ENCODE data around the gene BTC. TPM values are rescaled to one million over a fixed set of nuclear protein-coding genes. Genes with fewer than 3 reads are reported as not detected.

BTC gene
- total RNA-seq, 1 experiment from 2014 or later: not detected

- no peak overlapping the region for H3K56ac ChIP-seq (ENCODE audit: insufficient read length, low read depth, low read length)
- TF ChIP-seq CTCF (conservative IDR thresholded peaks at IDR 0.05): no peak
- Mint-ChIP-seq H3K4me3 (no peak overlapping the region), H3K4me1 (no peaks in the 10 kb centered on the region), H3K36me3 (ENCODE audit: insufficient read depth in 1 of 3, low read depth in 3 of 3) (no peaks in the 10 kb centered on the region), H3K27me3 (ENCODE audit: low read depth) (no peaks in the 10 kb centered on the region), H3K27ac (no peak overlapping the region), H3K9me3 (no peaks in the 10 kb centered on the region)
- no CpG with 5 or more reads among the region's 2 CpGs for WGBS (ENCODE audit: extremely low coverage, insufficient read length, low lambda C conversion rate)
- no peak overlapping the region for H2BK5ac ChIP-seq (ENCODE audit: insufficient read length, low read length)
- H4K20me1 ChIP-seq (ENCODE audit: control insufficient read depth, insufficient read depth, insufficient read length): no peaks in the 10 kb centered on the region
- H3K79me1 ChIP-seq (ENCODE audit: insufficient read depth, low read depth, low read length, poor library complexity, severe bottlenecking): no peaks in the 10 kb centered on the region
- H3K27ac ChIP-seq (ENCODE audit: insufficient read length, low read depth, low read length): no peak overlapping the region
- H4K8ac ChIP-seq (replicated peaks; ENCODE audit: insufficient read length, low read depth, low read length): no peak overlapping the region
- H2BK12ac ChIP-seq (ENCODE audit: insufficient read length, low read depth, low read length): no peak overlapping the region
- no peak overlapping the region for H3K4ac ChIP-seq (ENCODE audit: low read depth, low read length)
- no peaks in the 10 kb centered on the region for H3K9me3 ChIP-seq (ENCODE audit: control insufficient read depth, low read depth, low read length)
- no peak overlapping the region; the same call in 1 of the 2 replicates for H3K14ac ChIP-seq (ENCODE audit: insufficient read depth, low read length)
- no peaks in the 10 kb centered on the region for H3K79me2 ChIP-seq (ENCODE audit: insufficient read depth, low read length)
- no peak for DNase-seq
- H3K4me1 ChIP-seq (ENCODE audit: insufficient read depth, low read length): no peaks in the 10 kb centered on the region
- H2AFZ ChIP-seq (ENCODE audit: low read length): no peak overlapping the region
- no peaks in the 10 kb centered on the region for H3K27me3 ChIP-seq (ENCODE audit: insufficient read depth, low read length)
- no peak overlapping the region for H3K4me2 ChIP-seq (ENCODE audit: insufficient read depth, insufficient read length, low read length)
- H4K91ac ChIP-seq (ENCODE audit: insufficient read length, low read depth, low read length): no peak overlapping the region
- no peak overlapping the region for H3K18ac ChIP-seq (ENCODE audit: insufficient read length, low read depth, low read length)
- no peak overlapping the region for H3K23ac ChIP-seq (ENCODE audit: insufficient read length, low read depth, low read length)
- H3K23me2 ChIP-seq (ENCODE audit: insufficient read length, low read depth, low read length, poor library complexity, severe bottlenecking): no peaks in the 10 kb centered on the region
- no peak overlapping the region for H4K5ac ChIP-seq (ENCODE audit: insufficient read length, low read depth, low read length)
- H2BK15ac ChIP-seq (ENCODE audit: low read depth, low read length): no peak overlapping the region
- no peak overlapping the region for H3T11ph ChIP-seq (ENCODE audit: low read length)
- no peak overlapping the region for H2BK120ac ChIP-seq (ENCODE audit: low read depth, low read length, poor library complexity, severe bottlenecking)
- no peak overlapping the region for H2BK20ac ChIP-seq (ENCODE audit: low read depth, low read length, poor library complexity, severe bottlenecking)
- H3K9ac ChIP-seq (ENCODE audit: extremely low read depth, insufficient read length, low read length): no peak overlapping the region
- no peak overlapping the region for H2AK5ac ChIP-seq (ENCODE audit: insufficient read length, low read length)
These were observed 59.3 kb downstream of the BTC start for GRCh38 chr4:74734995-74735394.
